ENCODE measurements around the gene CYP4A11.
"Not testable (repeated sequence)": the region's sequence is repeated elsewhere in the genome, so short reads cannot be mapped to it uniquely, and the experiment has no call there.

Gene CYP4A11, protein sequence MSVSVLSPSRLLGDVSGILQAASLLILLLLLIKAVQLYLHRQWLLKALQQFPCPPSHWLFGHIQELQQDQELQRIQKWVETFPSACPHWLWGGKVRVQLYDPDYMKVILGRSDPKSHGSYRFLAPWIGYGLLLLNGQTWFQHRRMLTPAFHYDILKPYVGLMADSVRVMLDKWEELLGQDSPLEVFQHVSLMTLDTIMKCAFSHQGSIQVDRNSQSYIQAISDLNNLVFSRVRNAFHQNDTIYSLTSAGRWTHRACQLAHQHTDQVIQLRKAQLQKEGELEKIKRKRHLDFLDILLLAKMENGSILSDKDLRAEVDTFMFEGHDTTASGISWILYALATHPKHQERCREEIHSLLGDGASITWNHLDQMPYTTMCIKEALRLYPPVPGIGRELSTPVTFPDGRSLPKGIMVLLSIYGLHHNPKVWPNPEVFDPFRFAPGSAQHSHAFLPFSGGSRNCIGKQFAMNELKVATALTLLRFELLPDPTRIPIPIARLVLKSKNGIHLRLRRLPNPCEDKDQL

GRCh38 chr1:46941135-46941694, at the start of gene CYP4A11:
TSS of gene CYP4A11 (minus strand) at chr1:46941476. CDS start at chr1:46941433, 43 bp downstream.
- in situ Hi-C loops (cut with MboI; ENCODE audit: low sequenced_read_pairs): no loop called here

DNA sequence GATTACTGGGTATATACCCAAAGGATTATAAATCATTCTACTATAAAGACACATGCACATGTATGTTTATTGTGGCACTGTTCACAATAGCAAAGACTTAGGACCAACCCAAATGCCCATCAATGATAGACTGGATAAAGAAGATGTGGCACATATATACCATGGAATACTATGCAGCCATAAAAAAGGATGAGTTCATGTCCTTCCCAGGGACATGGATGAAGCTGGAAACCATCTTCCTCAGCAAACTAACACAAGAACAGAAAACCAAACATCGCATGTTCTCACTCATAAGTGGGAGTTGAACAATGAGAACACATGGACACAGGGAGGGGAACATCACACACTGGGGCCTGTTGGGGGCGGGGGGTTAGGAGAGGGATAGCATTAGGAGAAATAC, 49.3 kb upstream of the CYP4A11 start:
- in situ Hi-C loops (cut with MboI; ENCODE audit: low sequenced_read_pairs): not testable (repeated sequence)

GRCh38 chr1:46983830-46984586, 42.7 kb upstream of the CYP4A11 start:
- in situ Hi-C loops (cut with MboI; ENCODE audit: low sequenced_read_pairs): no loop called here

DNA sequence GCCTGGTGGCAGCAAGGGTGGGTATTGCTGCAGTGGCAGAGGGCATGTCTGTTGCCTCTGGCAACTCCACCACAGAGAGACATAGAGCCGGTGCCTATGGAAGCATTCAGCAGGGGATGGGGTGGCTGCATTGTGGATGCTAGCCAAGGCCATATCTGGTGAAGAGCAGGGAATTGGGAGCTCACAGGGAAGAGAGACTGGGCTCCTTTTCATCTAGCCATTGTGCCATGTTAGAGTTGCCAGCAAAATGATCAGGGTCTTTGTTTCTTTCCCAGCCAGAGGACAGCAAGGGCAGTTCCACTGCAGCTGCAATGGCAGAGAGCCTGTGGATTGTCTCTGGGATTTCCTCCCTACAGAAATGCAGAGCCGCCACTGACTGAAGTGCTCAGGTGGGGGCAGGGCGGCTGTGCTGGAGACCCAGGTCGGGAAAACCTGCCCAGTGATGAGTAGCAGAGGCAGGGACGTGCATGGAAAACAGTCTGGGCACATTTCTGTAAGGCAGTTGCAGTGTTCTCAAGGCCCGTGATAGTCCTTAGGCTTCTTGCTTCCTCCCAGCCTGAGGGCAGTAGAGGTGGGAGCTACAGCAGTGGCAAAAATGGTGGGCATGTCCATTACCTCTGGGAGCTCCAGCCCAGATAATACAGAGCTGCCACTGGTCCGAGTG, 42.0 kb upstream of the CYP4A11 start:
- in situ Hi-C loops (cut with MboI; ENCODE audit: low sequenced_read_pairs): no loop called here

DNA sequence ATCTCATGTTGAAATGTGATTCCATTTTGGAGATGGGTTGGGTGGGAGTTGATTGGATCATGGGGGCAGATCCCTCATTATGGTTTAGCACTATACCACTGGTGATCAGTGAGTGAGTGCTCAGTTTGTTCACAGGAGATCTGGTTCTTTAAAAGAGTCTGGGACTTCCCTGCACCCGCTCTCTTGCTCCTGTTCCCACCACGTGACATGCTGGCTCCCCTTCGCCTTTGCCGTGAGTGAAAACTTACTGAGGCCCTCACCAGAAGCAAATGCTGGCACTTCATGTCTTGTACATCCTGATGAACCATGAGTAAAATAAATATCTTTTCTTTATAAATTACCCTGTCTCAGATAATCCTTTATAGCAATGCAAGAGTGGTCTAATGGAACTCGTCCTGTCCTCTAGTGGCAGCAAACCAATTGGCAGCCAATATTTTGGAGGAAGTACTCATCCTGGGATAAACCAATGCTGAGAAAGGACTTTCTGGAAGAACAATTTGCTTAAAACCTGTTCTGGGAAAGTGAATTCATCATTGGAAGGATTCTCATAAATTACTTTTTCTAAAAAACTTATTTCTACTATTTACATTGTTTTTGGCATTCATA, 27.8 kb upstream of the CYP4A11 start:
- in situ Hi-C loops (cut with MboI; ENCODE audit: low sequenced_read_pairs): no loop called here

DNA sequence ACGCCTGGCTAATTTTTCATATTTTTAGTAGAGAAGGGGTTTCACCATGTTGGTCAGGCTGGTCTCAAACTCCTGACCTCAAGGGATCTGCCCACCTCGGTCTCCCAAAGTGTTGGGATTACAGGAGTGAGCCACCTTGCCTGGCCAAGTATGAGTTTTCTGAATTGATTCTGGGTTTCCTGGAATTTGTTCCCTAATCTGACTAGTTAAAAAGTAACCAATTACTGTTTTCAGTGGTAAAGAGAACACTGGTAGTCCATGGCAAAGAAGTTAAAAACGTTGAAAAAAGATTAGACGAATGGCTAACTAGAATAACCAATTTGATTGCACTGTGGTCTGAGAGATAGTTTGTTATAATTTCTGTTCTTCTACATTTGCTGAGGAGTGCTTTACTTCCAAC, 21.0 kb upstream of the CYP4A11 start:
- in situ Hi-C loops (cut with MboI; ENCODE audit: low sequenced_read_pairs): not testable (repeated sequence)

DNA sequence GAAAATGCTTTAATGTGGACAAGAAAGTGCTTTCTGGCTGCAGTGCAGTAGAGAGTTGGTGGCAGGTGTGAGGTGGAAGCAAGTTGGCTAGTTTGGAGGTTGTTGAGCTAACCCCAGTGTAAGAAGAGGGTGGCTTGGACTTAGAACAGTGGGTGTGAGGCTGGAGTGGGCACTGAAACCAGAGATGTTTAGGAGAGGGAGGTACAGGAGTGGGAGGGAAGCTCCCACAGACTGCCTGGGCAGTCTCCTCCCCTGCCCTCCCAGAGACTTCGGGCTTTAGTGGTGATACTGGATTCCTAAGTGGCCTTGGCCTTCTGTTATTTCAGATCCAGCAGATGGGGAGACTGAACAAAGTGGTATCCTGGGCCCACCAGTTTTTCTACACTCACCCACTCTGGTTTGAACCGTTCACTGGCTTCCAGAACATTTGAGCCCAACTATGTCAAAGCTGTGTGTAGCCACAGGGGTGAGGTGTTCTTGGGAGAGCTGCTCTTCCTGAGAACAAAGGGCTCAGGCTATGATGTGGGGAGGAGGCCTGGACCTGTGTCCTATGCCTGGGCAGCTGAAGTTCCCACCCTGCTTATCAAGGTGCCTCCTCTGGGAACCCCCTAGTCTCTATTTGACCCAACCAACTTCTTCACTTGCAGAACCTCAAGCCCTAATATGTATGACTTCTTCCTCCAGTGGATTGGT, 19.9 kb upstream of the CYP4A11 start:
- in situ Hi-C loops (cut with MboI; ENCODE audit: low sequenced_read_pairs): no loop called here

DNA sequence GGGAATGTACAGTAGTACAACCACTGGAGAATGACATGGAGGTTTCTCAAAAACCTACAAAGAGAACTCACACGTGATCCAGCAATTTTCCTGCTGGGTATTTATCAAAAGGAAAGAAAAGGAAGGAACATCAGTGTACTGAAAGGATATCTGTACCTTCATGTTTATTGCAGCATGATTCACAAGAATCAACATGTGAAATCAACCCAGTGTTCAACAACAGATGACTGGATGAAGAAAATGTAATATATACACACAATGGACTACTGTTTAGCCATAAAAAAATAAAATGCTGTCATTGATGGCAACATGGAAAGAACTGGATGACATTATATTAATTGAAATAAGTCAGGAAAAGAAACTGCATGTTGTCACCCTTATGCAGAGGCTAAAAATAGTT, 19.0 kb upstream of the CYP4A11 start:
- in situ Hi-C loops (cut with MboI; ENCODE audit: low sequenced_read_pairs): no loop called here

GRCh38 chr1:46955116-46955515, 13.8 kb upstream of the CYP4A11 start:
- in situ Hi-C loops (cut with MboI; ENCODE audit: low sequenced_read_pairs): not testable (repeated sequence)

DNA sequence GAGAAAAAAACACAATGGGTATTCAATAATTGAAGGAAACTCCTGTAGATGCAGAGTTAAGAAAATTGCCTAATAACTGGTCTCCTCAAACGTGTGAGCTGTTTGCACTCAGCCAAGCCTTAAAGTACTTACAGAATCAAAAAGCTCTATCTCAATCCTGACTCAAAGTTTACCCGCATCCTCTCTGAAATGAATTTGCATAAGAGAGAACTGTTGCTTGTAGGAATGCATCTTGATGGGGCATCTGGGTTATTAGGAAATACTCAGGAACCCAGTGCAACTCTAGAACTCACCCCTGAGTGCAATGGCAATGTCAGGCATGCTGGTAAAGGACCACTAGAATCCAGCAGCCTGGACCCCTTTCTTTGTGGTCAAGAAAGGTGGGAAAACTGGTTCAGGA, 12.6 kb upstream of the CYP4A11 start:
- in situ Hi-C loops (cut with MboI; ENCODE audit: low sequenced_read_pairs): not testable (repeated sequence)

GRCh38 chr1:46949417-46949666, 8.1 kb upstream of the CYP4A11 start:
- in situ Hi-C loops (cut with MboI; ENCODE audit: low sequenced_read_pairs): not testable (repeated sequence)

GRCh38 chr1:46948629-46949416, 7.5 kb upstream of the CYP4A11 start:
- in situ Hi-C loops (cut with MboI; ENCODE audit: low sequenced_read_pairs): no loop called here

GRCh38 chr1:46947706-46948105, 6.4 kb upstream of the CYP4A11 start:
- in situ Hi-C loops (cut with MboI; ENCODE audit: low sequenced_read_pairs): not testable (repeated sequence)

- in situ Hi-C loops (cut with MboI; ENCODE audit: low sequenced_read_pairs): no loop called here
Observed at GRCh38 chr1:46942086-46942485, 810 bp upstream of the CYP4A11 start.

GRCh38 chr1:46940307-46940706, 969 bp downstream of the CYP4A11 start:
- in situ Hi-C loops (cut with MboI; ENCODE audit: low sequenced_read_pairs): no loop called here

- in situ Hi-C loops (cut with MboI; ENCODE audit: low sequenced_read_pairs): no loop called here
Observed at GRCh38 chr1:46937270-46937669, 4.0 kb downstream of the CYP4A11 start.

GRCh38 chr1:46936788-46937187, 4.5 kb downstream of the CYP4A11 start:
- in situ Hi-C loops (cut with MboI; ENCODE audit: low sequenced_read_pairs): no loop called here

DNA sequence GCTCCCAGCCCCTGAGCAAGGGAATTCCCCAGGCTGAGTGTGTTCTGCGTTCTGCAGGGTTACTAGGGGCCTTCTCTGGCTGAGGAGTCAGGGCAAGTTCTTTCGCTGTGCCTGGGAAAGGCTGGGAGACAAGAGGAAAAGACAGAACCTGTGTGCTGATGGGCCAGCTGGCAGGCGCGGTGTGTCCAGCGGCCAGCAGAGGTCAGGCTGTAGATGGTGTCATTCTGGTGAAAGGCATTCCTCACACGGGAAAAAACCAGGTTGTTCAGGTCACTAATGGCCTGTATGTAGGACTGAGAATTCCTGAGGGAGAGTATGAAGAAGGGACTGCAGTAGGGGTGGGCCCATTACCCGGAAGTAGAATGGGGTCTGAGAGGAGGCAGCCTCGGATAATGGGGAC, 6.4 kb downstream of the CYP4A11 start:
- in situ Hi-C loops (cut with MboI; ENCODE audit: low sequenced_read_pairs): not testable (repeated sequence)

GRCh38 chr1:46932020-46932419, 9.3 kb downstream of the CYP4A11 start:
- in situ Hi-C loops (cut with MboI; ENCODE audit: low sequenced_read_pairs): not testable (repeated sequence)

- in situ Hi-C loops (cut with MboI; ENCODE audit: low sequenced_read_pairs): no loop called here
Observed at GRCh38 chr1:46931151-46931550, 10.1 kb downstream of the CYP4A11 start.

Data from hTERT RPE-1 (cell line).